ENCODE measurements around the gene LDLRAD4.

The LDLRAD4 gene

GRCh38 chr18:13218368-13218991 lies at the start of gene LDLRAD4:
Gene LDLRAD4, plus strand, starts transcription at chr18:13218760.
- DNase-seq: no peak

- no peak for DNase-seq
These were observed 44.9 kb upstream of the LDLRAD4 start for GRCh38 chr18:13173578-13174145.

- no peak for DNase-seq
These were observed 43.3 kb upstream of the LDLRAD4 start for GRCh38 chr18:13175266-13175665.

GRCh38 chr18:13175754-13176210 lies 42.8 kb upstream of the LDLRAD4 start:
- DNase-seq: no peak

GRCh38 chr18:13176847-13177246 lies 41.7 kb upstream of the LDLRAD4 start:
- DNase-seq: no peak

- no peak for DNase-seq
These were observed 40.4 kb upstream of the LDLRAD4 start for GRCh38 chr18:13178197-13178596.

GRCh38 chr18:13178976-13179375 lies 39.6 kb upstream of the LDLRAD4 start:
- no peak for DNase-seq

- no peak for DNase-seq
These were observed 38.9 kb upstream of the LDLRAD4 start for GRCh38 chr18:13179566-13180113.

GRCh38 chr18:13180614-13181375 lies 37.8 kb upstream of the LDLRAD4 start:
- DNase-seq: no peak

GRCh38 chr18:13181765-13182164 lies 36.8 kb upstream of the LDLRAD4 start:
- DNase-seq: no peak

GRCh38 chr18:13183359-13183758 lies 35.2 kb upstream of the LDLRAD4 start:
- DNase-seq: no peak

- no peak for DNase-seq
These were observed 34.8 kb upstream of the LDLRAD4 start for GRCh38 chr18:13183790-13184189.

GRCh38 chr18:13184396-13184795 lies 34.2 kb upstream of the LDLRAD4 start:
- no peak for DNase-seq

- no peak for DNase-seq
These were observed 32.8 kb upstream of the LDLRAD4 start for GRCh38 chr18:13185675-13186198.

- DNase-seq: no peak
These were observed 31.9 kb upstream of the LDLRAD4 start for GRCh38 chr18:13186687-13187086.

- DNase-seq: no peak
These were observed 31.1 kb upstream of the LDLRAD4 start for GRCh38 chr18:13187498-13187897.

GRCh38 chr18:13191031-13191430 lies 27.5 kb upstream of the LDLRAD4 start:
- DNase-seq: no peak

- DNase-seq: no peak
These were observed 26.8 kb upstream of the LDLRAD4 start for GRCh38 chr18:13191779-13192178.

- no peak for DNase-seq
These were observed 25.6 kb upstream of the LDLRAD4 start for GRCh38 chr18:13192970-13193369.

- DNase-seq: no peak
These were observed 24.3 kb upstream of the LDLRAD4 start for GRCh38 chr18:13194239-13194638.

- DNase-seq: no peak
These were observed 19.9 kb upstream of the LDLRAD4 start for GRCh38 chr18:13198701-13199100.

GRCh38 chr18:13199169-13199568 lies 19.4 kb upstream of the LDLRAD4 start:
- no peak for DNase-seq

- DNase-seq: no peak
These were observed 17.3 kb upstream of the LDLRAD4 start for GRCh38 chr18:13201292-13201691.

- no peak for DNase-seq
These were observed 16.0 kb upstream of the LDLRAD4 start for GRCh38 chr18:13202571-13202970.
